ENCODE results near the gene KCTD13. TPM values are rescaled to one million over a fixed set of nuclear protein-coding genes. Genes with fewer than 3 reads are reported as not detected.

KCTD13 gene
- total RNA-seq, 1 experiment from 2014 or later, result 40.7 TPM

GRCh38 chr16:29922986-29923501 lies 3.0 kb downstream of the KCTD13 start:
- peaks cover 26 to 31% of the 10 kb centered on the region in 2 experiments; a peak in 3 of 4 replicates for H3K36me3 ChIP-seq (ENCODE audit: control insufficient read depth in 1 of 2, insufficient read depth in 2 of 2, low read length in 2 of 2)
- ChIA-PET CTCF (no interaction called here), RAD21 (ENCODE audit: low non-redundant PET in 1 of 2, low total read pairs in 2 of 2, uncharacterized antibody in 2 of 2, unreplicated experiment in 2 of 2) (no interaction called here), POLR2A (no interaction called here)
- H3K4me2 ChIP-seq (ENCODE audit: low read length), result no peak overlapping the region
- H3K9me3 ChIP-seq (ENCODE audit: control insufficient read depth in 1 of 2, insufficient read depth in 1 of 2, low read depth in 1 of 2, low read length in 2 of 2), result no peaks in the 10 kb centered on the region
- H3K27me3 ChIP-seq (ENCODE audit: insufficient read depth, low read length), result no peaks in the 10 kb centered on the region
- H3K9ac ChIP-seq (ENCODE audit: low read length), result no peak overlapping the region
- peaks cover 54% of the 10 kb centered on the region for H3K79me2 ChIP-seq (ENCODE audit: insufficient read depth, low read length)
- H3K4me1 ChIP-seq (ENCODE audit: control insufficient read depth in 1 of 2, insufficient read depth in 2 of 2, low read length in 2 of 2), result peaks cover 12 to 23% of the 10 kb centered on the region in 2 experiments
- TF ChIP-seq CEBPB (IDR thresholded peaks at IDR 0.05; ENCODE audit: low read depth), result no peak
- TF ChIP-seq EGR1 (IDR thresholded peaks at IDR 0.05; ENCODE audit: low read depth), result no peak
- TF ChIP-seq CTCF (IDR thresholded peaks at IDR 0.05 in 2 of 3, conservative IDR thresholded peaks at IDR 0.05 in 1 of 3; ENCODE audit: borderline replicate concordance in 1 of 3, insufficient read depth in 1 of 3, low read depth in 2 of 3, low read length in 2 of 3), result no peak
- TF ChIP-seq REST (IDR thresholded peaks at IDR 0.05; ENCODE audit: low read depth), result no peak
- TF ChIP-seq POLR2A (IDR thresholded peaks at IDR 0.05; ENCODE audit: borderline replicate concordance, extremely low read depth, insufficient read depth, insufficient read length), result no peak
- TF ChIP-seq JUND (IDR thresholded peaks at IDR 0.05), result no peak
- TF ChIP-seq ZNF274 (IDR thresholded peaks at IDR 0.05; ENCODE audit: low read depth, low read length), result no peak
- no peak for TF ChIP-seq ZBTB33 (IDR thresholded peaks at IDR 0.05; ENCODE audit: extremely low read depth, insufficient replicate concordance, low read length)
- no peak for TF ChIP-seq MAX (IDR thresholded peaks at IDR 0.05)
- TF ChIP-seq ELF1 (IDR thresholded peaks at IDR 0.05; ENCODE audit: borderline replicate concordance, low read depth), result no peak
- TF ChIP-seq FOSL1 (IDR thresholded peaks at IDR 0.05; ENCODE audit: low read depth), result no peak
- no peak for TF ChIP-seq POLR2AphosphoS5 (IDR thresholded peaks at IDR 0.05; ENCODE audit: low read depth, low read length)
- TF ChIP-seq ATF3 (IDR thresholded peaks at IDR 0.05), result no peak
- TF ChIP-seq YY1 (IDR thresholded peaks at IDR 0.05; ENCODE audit: extremely low read depth, insufficient replicate concordance, low read depth, low read length), result no peak
- TF ChIP-seq EZH2 (IDR thresholded peaks at IDR 0.05), result no peak
- BruUV-seq (replicated peaks), result no TSS peak
- DNase-seq (ENCODE audit: low read depth, low spot score) (no peak), ATAC-seq (no peak)
- H4K20me1 ChIP-seq (ENCODE audit: insufficient read depth), result no peaks in the 10 kb centered on the region
- H3K4me3 ChIP-seq (replicated peaks in 1 of 2; ENCODE audit: low read depth in 1 of 2, low read length in 2 of 2), result no peak overlapping the region
- no peak overlapping the region for H3K27ac ChIP-seq (ENCODE audit: low read depth, low read length)
- H3K9me2 ChIP-seq (ENCODE audit: insufficient read depth), result no peaks in the 10 kb centered on the region
- H2AFZ ChIP-seq (ENCODE audit: low read depth, low read length, poor library complexity, severe bottlenecking), result no peak overlapping the region
- intact Hi-C loops (cut with micrococcal nuclease), result no loop called here

Data from HCT116 (cell line).